Thyroid gland (tissue), 4 donors: Measurements from ENCODE around the gene LDB2.

Experiments
- POLR2A ChIP-seq, 2 donors: fragments of 450-650 bp; IDR thresholded peaks; one replicate each; pipeline ENCODE4 v1.6.1; 2017; ENCODE audit warnings: antibody characterized with exemption in 2 of 2, mild to moderate bottlenecking in 2 of 2, moderate library complexity in 1 of 2
- TF ChIP-seq, protein P1 (sequence below), 6 experiments: fragments of 200-600 bp in 3 of 6; fragments of 450-650 bp in 3 of 6; sonication (generic) in 3 of 6; IDR thresholded peaks; one replicate each; pipeline ENCODE4 v1.5.1; 2016 to 2019; ENCODE audit warnings: antibody characterized with exemption in 6 of 6, mild to moderate bottlenecking in 2 of 6, inconsistent platforms in 1 of 6, moderate library complexity in 1 of 6

GRCh38 chr4:16569790-16570189 lies 328.7 kb downstream of the LDB2 start:
- TF ChIP-seq, protein P1, sequence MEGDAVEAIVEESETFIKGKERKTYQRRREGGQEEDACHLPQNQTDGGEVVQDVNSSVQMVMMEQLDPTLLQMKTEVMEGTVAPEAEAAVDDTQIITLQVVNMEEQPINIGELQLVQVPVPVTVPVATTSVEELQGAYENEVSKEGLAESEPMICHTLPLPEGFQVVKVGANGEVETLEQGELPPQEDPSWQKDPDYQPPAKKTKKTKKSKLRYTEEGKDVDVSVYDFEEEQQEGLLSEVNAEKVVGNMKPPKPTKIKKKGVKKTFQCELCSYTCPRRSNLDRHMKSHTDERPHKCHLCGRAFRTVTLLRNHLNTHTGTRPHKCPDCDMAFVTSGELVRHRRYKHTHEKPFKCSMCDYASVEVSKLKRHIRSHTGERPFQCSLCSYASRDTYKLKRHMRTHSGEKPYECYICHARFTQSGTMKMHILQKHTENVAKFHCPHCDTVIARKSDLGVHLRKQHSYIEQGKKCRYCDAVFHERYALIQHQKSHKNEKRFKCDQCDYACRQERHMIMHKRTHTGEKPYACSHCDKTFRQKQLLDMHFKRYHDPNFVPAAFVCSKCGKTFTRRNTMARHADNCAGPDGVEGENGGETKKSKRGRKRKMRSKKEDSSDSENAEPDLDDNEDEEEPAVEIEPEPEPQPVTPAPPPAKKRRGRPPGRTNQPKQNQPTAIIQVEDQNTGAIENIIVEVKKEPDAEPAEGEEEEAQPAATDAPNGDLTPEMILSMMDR (IDR thresholded peaks at IDR 0.05): no peak
- no peak for TF ChIP-seq POLR2A (IDR thresholded peaks at IDR 0.05)
